GM18868 (cell line): ENCODE data around the gene ATP13A3.

Experiments
- ATAC-seq: cut with Tn5 transposase; IDR thresholded peaks from one replicate; pipeline ENCODE4 v1.9.1; 2021; ENCODE audit warnings: mild to moderate bottlenecking, moderate library complexity; ENCODE audit not compliant: unreplicated experiment

The ATP13A3 gene

DNA sequence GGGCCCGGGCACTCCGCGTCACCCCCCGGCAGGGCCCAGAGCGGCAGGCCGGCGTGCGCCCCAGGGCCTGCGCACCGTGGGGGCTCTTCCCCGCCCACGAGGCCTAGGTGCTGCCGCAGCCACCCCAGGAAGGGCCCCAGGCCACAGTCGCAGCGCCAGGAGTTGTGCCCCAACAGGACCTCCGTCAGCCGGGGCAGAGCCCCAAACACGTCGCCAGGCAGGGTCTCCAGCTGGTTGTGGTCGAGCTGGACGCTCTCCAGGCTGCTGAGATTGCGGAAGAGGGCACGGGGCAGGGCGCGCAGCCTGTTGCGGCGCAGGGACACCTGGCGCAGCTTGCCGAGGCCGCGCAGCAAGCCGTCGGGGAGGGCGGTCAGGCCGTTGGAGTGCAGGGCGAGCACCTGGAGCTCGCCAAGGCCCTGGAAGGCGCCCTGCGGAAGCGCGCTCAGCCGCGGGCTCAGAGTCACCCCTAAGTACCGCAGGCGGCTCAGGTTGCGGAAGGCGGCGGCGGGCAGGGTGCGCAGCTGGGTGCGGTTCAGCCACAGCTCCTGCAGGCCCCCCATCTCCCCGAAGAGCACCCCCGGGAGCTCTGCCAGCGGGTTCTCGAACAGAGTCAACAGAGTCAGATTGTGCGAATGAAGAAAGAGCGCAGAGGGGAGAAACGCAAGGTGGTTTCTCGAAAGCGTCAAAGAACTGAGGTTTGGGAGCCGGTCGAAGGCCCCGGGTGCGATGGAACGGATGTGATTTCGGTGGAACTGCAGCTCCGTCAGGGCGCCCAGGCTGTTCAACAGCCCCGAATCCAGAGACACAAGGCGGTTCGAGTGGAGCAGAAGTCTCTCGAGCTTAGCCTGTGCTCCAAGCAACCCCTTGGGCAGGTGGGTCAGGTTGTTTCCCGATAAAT is 89.7 kb downstream of the ATP13A3 start:
- ATAC-seq, result no peak

DNA sequence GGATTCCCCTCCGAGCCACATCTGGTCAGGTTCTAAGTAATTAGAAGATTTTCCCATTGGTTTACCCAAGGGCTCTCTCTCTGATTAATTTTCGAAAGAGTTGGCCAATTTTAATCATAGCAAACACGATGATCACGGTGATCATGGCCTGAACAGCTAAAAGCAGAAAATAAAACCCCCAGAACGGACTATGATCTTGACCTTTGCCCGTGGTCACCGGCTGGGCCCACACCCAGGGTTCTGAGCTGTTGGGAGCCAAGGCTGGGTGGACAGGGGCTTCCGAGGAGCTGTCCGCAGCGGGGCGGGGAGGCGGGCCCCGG is 90.3 kb downstream of the ATP13A3 start:
- ATAC-seq, result no peak

GRCh38 chr3:194395778-194396538 is 90.8 kb downstream of the ATP13A3 start:
- no peak for ATAC-seq

DNA sequence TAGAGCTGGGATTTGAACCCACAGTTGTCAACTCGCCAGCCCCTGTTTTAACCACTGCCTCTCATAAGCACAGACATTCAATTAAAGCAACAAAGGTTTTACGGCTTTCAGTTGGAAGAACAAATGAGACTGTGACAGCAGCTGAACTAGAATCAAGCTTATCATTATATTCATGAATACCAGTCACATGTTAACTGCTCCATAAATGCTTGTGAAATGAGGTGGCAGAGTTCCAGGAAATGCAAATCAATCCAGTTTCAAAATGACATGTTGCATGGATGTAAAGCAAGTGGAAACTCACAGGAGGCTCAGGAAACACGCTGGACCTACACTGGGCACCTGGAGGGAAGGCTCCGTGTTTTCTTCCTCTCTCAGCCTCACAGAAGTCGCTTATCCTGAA is 91.6 kb downstream of the ATP13A3 start:
- ATAC-seq, result no peak

DNA sequence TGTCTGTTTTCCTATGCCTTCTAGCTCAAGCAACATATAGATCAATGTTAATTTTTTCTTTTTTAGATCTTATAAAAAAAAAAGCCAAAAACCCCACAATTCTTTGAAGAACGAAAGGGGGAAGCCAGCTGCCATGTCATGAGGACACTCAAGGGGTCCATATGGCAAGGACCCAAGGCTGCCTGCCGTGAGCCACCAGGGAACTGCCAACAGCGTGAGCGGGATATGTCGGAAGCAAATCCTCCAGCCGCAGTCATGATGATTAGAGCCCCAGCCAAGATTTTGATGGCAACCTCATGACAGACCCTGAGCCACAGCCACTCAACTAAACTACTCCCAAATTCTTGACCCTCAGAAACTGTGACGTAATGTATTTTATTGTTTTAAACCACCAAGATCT is 94.2 kb downstream of the ATP13A3 start:
- no peak for ATAC-seq

DNA sequence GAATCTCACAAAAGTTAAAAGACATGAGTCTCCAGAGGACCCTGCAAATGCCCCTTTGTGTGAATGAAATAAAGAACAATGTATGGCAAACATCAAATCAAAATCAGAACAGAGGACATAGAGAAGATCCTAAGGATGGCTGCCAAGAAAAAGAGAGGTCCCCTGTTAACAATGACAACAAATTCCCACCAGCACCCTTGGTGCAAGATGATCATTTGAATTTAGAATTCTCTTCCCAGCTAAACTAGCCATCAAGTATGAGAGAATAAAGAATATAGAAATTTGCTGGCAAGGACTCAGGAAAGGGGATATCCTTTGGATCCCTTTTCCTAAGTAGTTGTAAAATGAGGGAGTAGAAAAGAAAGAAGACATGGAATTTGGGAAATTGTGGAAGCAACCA is 96.0 kb downstream of the ATP13A3 start:
- no peak for ATAC-seq

DNA sequence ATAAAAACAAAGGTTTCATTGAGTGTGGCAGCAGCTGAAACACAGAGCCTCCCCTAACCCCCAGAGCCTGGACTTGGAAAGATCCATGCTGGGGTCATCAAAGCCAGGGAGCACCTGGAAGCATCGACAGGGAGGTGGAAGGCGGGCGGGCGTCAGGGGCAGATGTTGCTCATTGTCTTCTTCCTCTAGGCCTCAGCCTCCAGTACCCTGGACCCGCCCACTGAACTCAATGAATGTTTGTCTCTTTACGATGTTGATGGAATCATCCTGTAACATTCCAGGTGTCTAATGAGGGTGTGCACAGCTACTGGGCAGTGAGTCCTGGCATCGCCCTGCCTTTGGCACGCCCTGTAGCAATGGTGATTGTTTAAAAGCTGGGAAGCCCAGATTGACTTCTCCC is 97.5 kb downstream of the ATP13A3 start:
- ATAC-seq, result no peak

DNA sequence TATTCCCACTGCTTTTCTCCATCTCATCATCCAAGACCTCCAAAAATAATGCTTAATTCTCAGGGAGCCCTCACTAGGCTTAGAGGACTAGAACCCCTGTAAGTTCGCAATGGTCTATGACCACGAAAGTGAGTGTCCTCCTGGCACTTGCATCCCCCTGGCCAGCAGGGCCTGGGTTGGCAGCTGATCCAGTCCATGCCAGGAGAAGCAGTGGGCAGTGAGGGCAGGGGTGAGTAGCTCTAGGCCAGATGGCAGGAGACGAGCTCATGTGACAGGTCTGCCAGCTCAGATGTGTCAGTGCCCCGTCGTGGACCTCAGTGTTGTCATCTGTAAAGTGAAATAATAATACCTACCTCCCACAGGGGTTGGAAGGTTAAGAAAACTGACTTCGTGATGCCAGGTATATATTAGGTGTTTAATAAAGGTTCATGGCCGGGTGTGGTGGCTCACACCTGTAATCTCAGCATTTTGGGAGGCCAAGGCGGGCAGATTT is 98.8 kb downstream of the ATP13A3 start:
- no peak for ATAC-seq

DNA sequence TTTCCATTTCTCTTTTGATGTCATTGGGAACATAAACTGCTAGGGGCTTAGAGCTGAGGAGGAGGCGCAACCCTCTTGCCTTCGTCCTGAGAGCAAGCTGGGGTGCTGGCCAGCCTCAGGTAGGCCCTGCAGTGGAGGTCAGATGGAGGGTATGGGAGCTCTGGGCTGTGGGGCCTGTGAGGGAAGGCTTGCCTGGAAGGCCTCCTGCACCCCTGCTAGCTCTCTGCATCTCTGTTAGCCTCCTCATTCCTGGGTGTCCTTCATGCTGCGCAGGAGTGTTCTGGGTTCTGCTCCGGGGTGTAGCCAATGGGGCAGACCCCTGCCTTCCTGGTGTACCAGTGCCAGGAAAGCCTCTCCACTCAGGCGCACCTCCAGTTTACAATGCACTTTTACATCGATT is 99.5 kb downstream of the ATP13A3 start:
- no peak for ATAC-seq

DNA sequence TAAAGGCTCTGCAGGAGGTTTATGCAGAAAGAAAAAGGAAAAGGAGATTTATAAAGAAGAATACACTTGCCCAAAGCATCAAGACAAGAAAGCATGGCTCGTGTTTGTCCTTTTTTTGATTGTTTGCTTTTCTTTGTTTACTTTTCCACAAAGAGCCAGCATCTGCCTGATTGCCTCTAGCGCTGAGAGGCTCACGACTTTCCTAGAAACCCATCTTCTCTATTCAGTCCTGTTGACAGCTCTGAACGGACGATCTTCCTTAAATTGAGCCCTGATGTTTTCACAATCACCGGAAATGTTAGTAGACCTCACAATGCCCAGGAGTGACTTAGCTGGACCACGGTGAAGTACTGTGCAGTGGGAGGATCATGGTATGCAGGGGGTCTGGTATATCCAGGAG is 100.2 kb downstream of the ATP13A3 start:
- no peak for ATAC-seq

- ATAC-seq, result no peak
These were observed 100.7 kb downstream of the ATP13A3 start for GRCh38 chr3:194386066-194386465.

GRCh38 chr3:194384569-194385001 is 102.2 kb downstream of the ATP13A3 start:
- no peak for ATAC-seq

- no peak for ATAC-seq
These were observed 102.6 kb downstream of the ATP13A3 start for GRCh38 chr3:194384156-194384555.

DNA sequence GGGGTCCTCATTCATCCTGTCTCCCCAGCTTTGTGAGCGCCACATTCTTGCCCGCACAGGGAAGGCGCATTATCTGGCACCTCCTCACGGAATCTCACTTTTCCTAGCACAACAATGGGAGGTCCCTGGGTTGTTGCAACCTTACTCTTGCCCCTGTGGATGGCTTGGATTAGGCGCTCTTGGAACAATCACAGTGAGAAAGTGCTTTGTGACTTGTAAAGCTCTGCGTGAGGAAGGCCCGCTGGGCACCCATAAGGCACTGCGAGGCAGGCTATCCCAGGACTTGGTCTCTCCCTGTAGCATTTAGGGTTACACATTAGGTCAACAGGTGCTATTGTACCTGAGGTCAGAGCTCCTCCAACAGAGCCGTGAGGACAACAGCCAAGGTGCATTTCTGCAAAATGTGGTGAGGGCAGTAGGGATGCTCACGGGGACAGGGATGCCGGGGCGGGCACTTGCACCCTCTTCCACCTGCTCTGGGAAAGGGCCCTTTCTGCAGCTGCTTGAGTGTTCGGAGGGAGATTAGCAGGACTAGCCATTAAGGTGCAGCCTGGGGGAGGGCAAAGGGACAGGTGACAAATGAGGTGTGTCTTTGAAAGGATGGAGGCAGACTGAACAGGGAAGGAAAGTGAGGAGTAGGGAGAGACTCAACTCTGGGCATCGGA is 103.4 kb downstream of the ATP13A3 start:
- no peak for ATAC-seq

DNA sequence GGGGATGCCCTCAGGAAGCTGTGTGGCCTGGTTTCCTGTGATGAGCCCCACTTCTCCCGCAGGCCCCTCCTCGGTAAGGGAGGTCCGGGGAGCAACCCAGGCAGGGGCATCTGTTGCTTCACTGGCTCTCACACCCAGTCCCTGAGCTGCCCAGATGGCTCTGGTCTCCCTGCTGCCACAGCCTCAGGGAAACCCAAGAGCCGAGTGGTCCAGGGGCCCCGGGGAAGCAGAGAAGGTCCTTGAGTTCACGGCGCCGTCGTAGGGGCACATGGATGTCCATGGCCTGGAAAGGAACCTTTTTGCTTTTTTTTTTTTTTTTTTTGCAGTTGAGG is 103.9 kb downstream of the ATP13A3 start:
- no peak for ATAC-seq

- no peak for ATAC-seq
These were observed 104.5 kb downstream of the ATP13A3 start for GRCh38 chr3:194382196-194382891.

- no peak for ATAC-seq
These were observed 105.3 kb downstream of the ATP13A3 start for GRCh38 chr3:194381460-194381875.

DNA sequence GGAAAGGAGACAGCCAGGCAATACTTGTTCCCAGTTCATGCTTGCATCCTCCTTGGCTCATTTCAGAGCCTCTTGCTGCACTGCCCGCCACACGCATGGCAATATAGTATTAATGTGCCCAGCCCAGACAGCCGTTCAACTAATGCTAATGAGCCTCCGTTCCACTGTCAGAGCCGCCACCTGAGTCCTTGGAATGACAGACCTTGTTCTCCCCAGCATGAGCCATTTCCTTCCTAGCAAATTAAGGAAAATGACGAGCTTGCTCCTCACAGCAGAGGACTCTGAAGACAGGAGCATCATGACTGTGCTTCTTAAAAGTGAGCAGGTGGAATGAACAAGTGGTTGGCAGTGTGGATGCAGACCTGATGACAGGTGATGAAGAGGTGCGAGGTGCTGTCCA is 106.5 kb downstream of the ATP13A3 start:
- no peak for ATAC-seq

DNA sequence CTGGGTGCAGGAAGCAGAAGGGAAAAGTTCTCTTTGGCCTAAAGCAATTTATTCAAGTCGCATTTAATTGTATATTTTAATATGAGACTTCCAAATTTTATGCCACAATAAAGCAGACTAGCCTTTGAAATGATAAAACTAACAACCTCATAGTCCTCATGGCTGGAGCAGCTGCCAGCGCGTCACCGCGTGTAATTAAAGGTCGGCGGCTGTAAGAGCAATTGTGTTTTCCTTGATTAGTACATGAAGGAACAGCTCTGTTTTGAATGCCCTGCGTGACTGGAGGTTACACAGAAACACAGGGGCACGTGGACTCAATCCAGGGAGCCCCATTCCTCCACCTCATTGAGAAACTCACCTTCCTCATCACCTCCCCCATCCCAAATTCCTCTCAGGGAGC is 107.2 kb downstream of the ATP13A3 start:
- no peak for ATAC-seq

DNA sequence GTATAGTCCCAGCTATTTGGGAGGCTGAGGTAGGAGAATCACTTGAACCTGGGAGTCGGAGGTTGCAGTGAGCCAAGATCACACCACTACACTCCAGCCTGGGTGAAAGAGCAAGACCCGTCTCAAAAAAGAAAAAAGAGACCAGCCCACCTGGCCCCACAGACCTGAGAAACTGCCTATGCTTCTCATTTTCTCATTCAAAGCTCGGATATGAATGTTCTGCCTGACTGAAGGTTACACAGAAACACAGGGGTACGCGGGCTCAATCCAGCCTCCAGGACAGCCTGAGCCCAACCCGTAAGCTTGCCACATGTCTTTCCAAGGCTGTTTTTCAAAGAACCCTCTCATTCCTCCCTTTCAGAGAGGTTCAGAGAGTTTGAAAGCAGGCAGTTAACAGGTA is 107.6 kb downstream of the ATP13A3 start:
- ATAC-seq, result no peak

DNA sequence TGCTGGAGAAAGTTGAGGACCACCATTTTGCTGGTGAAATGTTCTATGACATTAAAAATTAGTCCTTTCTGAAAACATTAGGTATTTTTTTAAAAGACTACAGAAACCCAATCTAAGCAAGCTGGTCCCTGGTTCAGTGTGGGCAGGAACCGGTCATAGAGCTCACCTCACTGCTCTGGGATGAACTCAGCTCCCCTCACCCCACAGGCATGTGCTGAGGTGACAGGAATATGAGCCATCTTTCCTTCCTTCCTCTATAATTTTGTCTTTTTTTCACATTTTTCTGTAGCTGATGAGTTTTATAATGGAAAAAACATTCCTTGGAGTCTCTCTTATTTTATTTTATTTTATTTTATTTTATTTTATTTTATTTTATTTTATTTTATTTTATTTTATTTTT is 109.1 kb downstream of the ATP13A3 start:
- no peak for ATAC-seq
